AG04449 (cell line): ENCODE data around the gene DNAJC22.
A peak's percentile ranks its signal among the peaks of the same experiment; 100 is the strongest.

Experiments
- CTCF ChIA-PET: fragments of 350-600 bp; formaldehyde crosslinking; extraction: SDS; loops from one replicate; lab custom pipeline; 2021; ENCODE audit warnings: antibody characterized with exemption; lab: Yijun Ruan, JAX
- POLR2A ChIA-PET: fragments of 400-600, 350-600 bp; formaldehyde crosslinking; extraction: SDS; loops from one replicate; lab custom pipeline; 2020; ENCODE audit warnings: antibody characterized with exemption, inconsistent platforms; lab: Yijun Ruan, JAX
- DNase-seq: peaks from one replicate; pipeline ENCODE4 v3.0.0-alpha.2; 2010; ENCODE audit warnings: low read depth, low spot score
- H3K4me3 ChIP-seq: 2 replicates; pipeline ENCODE4 v1.5.1; 2011; ENCODE audit warnings: low read depth, mild to moderate bottlenecking, control low read depth, low read length
- CTCF ChIP-seq: IDR thresholded peaks from one replicate; pipeline ENCODE4 v1.5.1; 2011; ENCODE audit warnings: mild to moderate bottlenecking, moderate library complexity, low read length, control low read depth, inconsistent platforms; ENCODE audit not compliant: insufficient read depth; ENCODE audit errors: missing control alignments

DNAJC22 gene

GRCh38 chr12:49359671-49360070 is 13.0 kb downstream of the DNAJC22 start:
- CTCF ChIA-PET = interaction anchor here (0.8 to 26.7 kb wide), 20 partner anchors 8 to 228 kb away, joined by 3 to 1125 read pairs (median 25); partner anchors contain the start of genes C1QL4, DNAJC22, PRPH and SPATS2
- H3K4me3 ChIP-seq = no peak overlapping the region
- TF ChIP-seq CTCF = no peak
- POLR2A ChIA-PET = no interaction called here
- DNase-seq = no peak

GRCh38 chr12:49362077-49362476 is 15.4 kb downstream of the DNAJC22 start:
- DNase-seq = no peak
- H3K4me3 ChIP-seq = no peak overlapping the region
- CTCF ChIA-PET = interaction anchor here (1.2 to 26.7 kb wide), 7 partner anchors 10 to 219 kb away, joined by 4 to 1125 read pairs (median 19); partner anchors contain the start of gene DNAJC22
- POLR2A ChIA-PET = no interaction called here
- TF ChIP-seq CTCF = no peak

- TF ChIP-seq CTCF = no peak
- H3K4me3 ChIP-seq = no peak overlapping the region
- no peak for DNase-seq
- CTCF ChIA-PET = interaction anchor here (1.0 to 26.7 kb wide), 7 partner anchors 8 to 216 kb away, joined by 3 to 1125 read pairs (median 8); partner anchors contain the start of gene DNAJC22
- POLR2A ChIA-PET = no interaction called here
These were observed 18.3 kb downstream of the DNAJC22 start for GRCh38 chr12:49364989-49365388.

- CTCF ChIA-PET = interaction anchor here (1.0 to 26.7 kb wide), 9 partner anchors 8 to 215 kb away, joined by 3 to 1125 read pairs (median 7); partner anchors contain the start of gene DNAJC22
- no peak for TF ChIP-seq CTCF
- no peak overlapping the region for H3K4me3 ChIP-seq
- no peak for DNase-seq
- POLR2A ChIA-PET = interaction anchor here (0.6 to 0.7 kb wide), 2 partner anchors 125 to 143 kb away, joined by 3 read pairs; no protein-coding TSS in a partner anchor
These were observed 18.9 kb downstream of the DNAJC22 start for GRCh38 chr12:49365542-49365941.

GRCh38 chr12:49366096-49366651 is 19.5 kb downstream of the DNAJC22 start:
- DNase-seq = no peak
- H3K4me3 ChIP-seq = peak overlapping the region; percentile 87
- ChIA-PET CTCF (interaction anchor here (0.9 to 26.7 kb wide), 15 partner anchors 9 to 215 kb away, joined by 3 to 1125 read pairs (median 5); partner anchors contain the start of genes C1QL4 and DNAJC22), POLR2A (interaction anchor here (0.7 to 1.5 kb wide), 6 partner anchors 8 to 162 kb away, joined by 3 to 16 read pairs (median 4); no protein-coding TSS in a partner anchor)
- TF ChIP-seq CTCF = no peak
